SK-N-SH treated with all-trans-retinoic acid at 6 μM for 48 hours (cell line): Measurements from ENCODE around the gene RAB3A.
"Not testable (repeated sequence)": the region's sequence is repeated elsewhere in the genome, so short reads cannot be mapped to it uniquely, and the experiment has no call there.

Source experiments
- ATAC-seq: fragments of 200-7000 bp; cut with Tn5 transposase; 3 replicates; pipeline ENCODE4 v1.9.1; 2020; ENCODE audit warnings: mild to moderate bottlenecking, moderate library complexity
- ARNTL ChIP-seq: fragments of 450-650 bp; formaldehyde crosslinking; IDR thresholded peaks from 2 replicates; pipeline ENCODE4 v1.5.0; 2020; ENCODE audit warnings: low read depth, mild to moderate bottlenecking, moderate library complexity, borderline replicate concordance
- BACH2 ChIP-seq: fragments of 250-450 bp; sonication (Bioruptor Pico); IDR thresholded peaks from 2 replicates; pipeline ENCODE4 v1.9.0; 2021; ENCODE audit warnings: mild to moderate bottlenecking, borderline replicate concordance
- CSDC2 ChIP-seq: fragments of 250-450 bp; sonication (Bioruptor Pico); IDR thresholded peaks from 2 replicates; pipeline ENCODE4 v1.5.0; 2020; ENCODE audit warnings: mild to moderate bottlenecking, moderate library complexity
- GLIS3 ChIP-seq: fragments of 250-450 bp; sonication (Bioruptor Pico); IDR thresholded peaks from 2 replicates; pipeline ENCODE4 v1.5.0; 2020; ENCODE audit warnings: mild to moderate bottlenecking, moderate library complexity
- ISL1 ChIP-seq: fragments of 250-450 bp; sonication (Bioruptor Pico); IDR thresholded peaks from 2 replicates; pipeline ENCODE4 v2.1.2; 2022; ENCODE audit warnings: mild to moderate bottlenecking, moderate library complexity
- RARB ChIP-seq: fragments of 250-450 bp; sonication (Bioruptor Pico); IDR thresholded peaks from 2 replicates; pipeline ENCODE4 v1.8.0; 2021; ENCODE audit warnings: mild to moderate bottlenecking, moderate library complexity
- SNAI2 ChIP-seq: fragments of 250-450 bp; sonication (Bioruptor Pico); IDR thresholded peaks from 2 replicates; pipeline ENCODE4 v1.5.0; 2020; ENCODE audit warnings: mild to moderate bottlenecking, moderate library complexity
- TOX ChIP-seq: fragments of 250-450 bp; sonication (Bioruptor Pico); IDR thresholded peaks from 2 replicates; pipeline ENCODE4 v1.8.0; 2021; ENCODE audit warnings: mild to moderate bottlenecking, moderate library complexity, borderline replicate concordance
- TSHZ2 ChIP-seq: fragments of 250-450 bp; sonication (Bioruptor Pico); IDR thresholded peaks from 2 replicates; pipeline ENCODE4 v1.5.0; 2020; ENCODE audit warnings: mild to moderate bottlenecking, moderate library complexity
- ZC3H10 ChIP-seq: fragments of 250-450 bp; sonication (Bioruptor Pico); IDR thresholded peaks from 2 replicates; pipeline ENCODE4 v1.5.1; 2021; ENCODE audit warnings: mild to moderate bottlenecking, moderate library complexity
- ZFP3 ChIP-seq: fragments of 250-450 bp; sonication (Bioruptor Pico); IDR thresholded peaks from 2 replicates; pipeline ENCODE4 v1.5.0; 2020; ENCODE audit warnings: mild to moderate bottlenecking, moderate library complexity
- ZFP30 ChIP-seq: fragments of 450-650 bp; formaldehyde crosslinking; IDR thresholded peaks from 2 replicates; pipeline ENCODE4 v1.5.0; 2022; ENCODE audit warnings: mild to moderate bottlenecking, moderate library complexity
- ZNF565 ChIP-seq: fragments of 450-650 bp; formaldehyde crosslinking; conservative IDR thresholded peaks from 2 replicates; pipeline ENCODE4 v1.5.0; 2020; ENCODE audit warnings: low read depth, mild to moderate bottlenecking, moderate library complexity
- ZNF70 ChIP-seq: fragments of 450-650 bp; formaldehyde crosslinking; IDR thresholded peaks from 2 replicates; pipeline ENCODE4 v1.5.0; 2020; ENCODE audit warnings: mild to moderate bottlenecking, moderate library complexity
- ZNF8 ChIP-seq: fragments of 450-650 bp; formaldehyde crosslinking; IDR thresholded peaks from 2 replicates; pipeline ENCODE4 v1.5.0; 2020; ENCODE audit warnings: mild to moderate bottlenecking, moderate library complexity
- TF ChIP-seq, protein P1 (sequence below): fragments of 250-450 bp; sonication (Bioruptor Pico); IDR thresholded peaks from 2 replicates; pipeline ENCODE4 v1.5.1; 2021; ENCODE audit warnings: mild to moderate bottlenecking, moderate library complexity
- TF ChIP-seq, protein P2 (sequence below): fragments of 250-450 bp; sonication (Bioruptor Pico); IDR thresholded peaks from 2 replicates; pipeline ENCODE4 v1.8.0; 2021; ENCODE audit warnings: low read depth, mild to moderate bottlenecking, moderate library complexity, borderline replicate concordance

RAB3A gene

DNA sequence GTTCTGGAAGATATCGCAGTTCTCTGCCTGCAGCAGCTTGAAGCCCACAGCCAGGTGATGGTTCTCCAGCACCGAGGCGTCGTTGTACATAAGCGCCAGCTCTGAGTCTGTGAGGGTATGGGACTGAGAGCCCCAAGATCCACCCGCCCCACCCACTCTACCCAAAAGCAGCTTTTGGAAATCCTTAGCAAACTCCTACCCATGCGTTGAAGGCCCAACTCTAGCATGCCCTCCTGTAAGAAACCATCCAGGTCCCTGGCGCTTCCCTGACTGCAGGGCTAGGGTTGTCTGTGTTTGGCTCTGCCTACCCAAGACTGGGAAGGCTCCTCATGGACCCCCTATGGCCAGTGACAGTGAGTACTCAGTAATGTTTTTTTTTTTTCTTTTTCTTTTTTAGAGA is 12.9 kb upstream of the RAB3A start:
- no peak for ATAC-seq
- TF ChIP-seq ZFP3 (CRISPR knock-in tag) (peak; percentile 97), ZC3H10 (CRISPR knock-in tag) (no peak)
- TF ChIP-seq, all 23 proteins: peak for 1

DNA sequence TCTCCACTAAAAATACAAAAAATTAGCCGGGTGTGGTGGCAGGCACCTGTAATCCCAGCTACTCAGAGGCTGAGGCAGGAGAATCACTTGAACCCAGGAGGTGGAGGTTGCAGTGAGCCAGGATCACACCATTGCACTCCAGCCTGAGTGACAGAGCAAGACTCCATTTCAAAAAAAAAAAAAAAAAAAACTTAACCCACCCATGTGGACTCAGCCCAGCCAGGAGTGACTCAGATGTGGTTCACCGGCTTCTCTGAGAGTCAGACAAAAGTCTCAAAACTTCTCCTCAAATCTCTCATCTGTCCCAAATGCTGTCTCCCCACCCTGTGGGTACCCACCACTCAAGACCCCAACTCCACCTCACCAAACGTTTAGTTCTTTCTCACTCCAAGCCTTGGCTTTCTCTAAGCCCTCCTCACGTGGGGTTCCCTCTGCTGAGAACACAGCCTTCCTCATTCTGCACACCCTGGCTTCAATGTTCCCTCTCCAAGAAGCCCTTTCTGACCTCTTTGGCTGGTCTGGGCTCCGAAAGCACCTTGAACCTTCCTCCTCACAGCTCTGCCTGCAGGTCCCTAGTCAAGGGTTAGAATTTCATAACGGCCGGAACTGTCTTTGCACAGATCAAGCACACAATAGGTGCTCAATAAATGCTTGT is 11.1 kb upstream of the RAB3A start:
- ATAC-seq = peak; percentile 56
- TF ChIP-seq ISL1 (no peak), BACH2 (CRISPR knock-in tag) (no peak), GLIS3 (CRISPR knock-in tag) (no peak), ZNF8 (CRISPR knock-in tag) (no peak), TSHZ2 (no peak), ZNF70 (no peak)

- TF ChIP-seq ZFP3 (CRISPR knock-in tag) (no peak), ZNF8 (CRISPR knock-in tag) (no peak), ZNF565 (no peak), TOX (CRISPR knock-in tag) (no peak), ZFP30 (no peak), CSDC2 (CRISPR knock-in tag) (no peak), ISL1 (no peak), ZNF70 (no peak), ZC3H10 (CRISPR knock-in tag) (no peak)
- TF ChIP-seq, protein P1, sequence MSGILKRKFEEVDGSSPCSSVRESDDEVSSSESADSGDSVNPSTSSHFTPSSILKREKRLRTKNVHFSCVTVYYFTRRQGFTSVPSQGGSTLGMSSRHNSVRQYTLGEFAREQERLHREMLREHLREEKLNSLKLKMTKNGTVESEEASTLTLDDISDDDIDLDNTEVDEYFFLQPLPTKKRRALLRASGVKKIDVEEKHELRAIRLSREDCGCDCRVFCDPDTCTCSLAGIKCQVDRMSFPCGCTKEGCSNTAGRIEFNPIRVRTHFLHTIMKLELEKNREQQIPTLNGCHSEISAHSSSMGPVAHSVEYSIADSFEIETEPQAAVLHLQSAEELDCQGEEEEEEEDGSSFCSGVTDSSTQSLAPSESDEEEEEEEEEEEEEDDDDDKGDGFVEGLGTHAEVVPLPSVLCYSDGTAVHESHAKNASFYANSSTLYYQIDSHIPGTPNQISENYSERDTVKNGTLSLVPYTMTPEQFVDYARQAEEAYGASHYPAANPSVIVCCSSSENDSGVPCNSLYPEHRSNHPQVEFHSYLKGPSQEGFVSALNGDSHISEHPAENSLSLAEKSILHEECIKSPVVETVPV (CRISPR knock-in tag) = no peak
- TF ChIP-seq, protein P2, sequence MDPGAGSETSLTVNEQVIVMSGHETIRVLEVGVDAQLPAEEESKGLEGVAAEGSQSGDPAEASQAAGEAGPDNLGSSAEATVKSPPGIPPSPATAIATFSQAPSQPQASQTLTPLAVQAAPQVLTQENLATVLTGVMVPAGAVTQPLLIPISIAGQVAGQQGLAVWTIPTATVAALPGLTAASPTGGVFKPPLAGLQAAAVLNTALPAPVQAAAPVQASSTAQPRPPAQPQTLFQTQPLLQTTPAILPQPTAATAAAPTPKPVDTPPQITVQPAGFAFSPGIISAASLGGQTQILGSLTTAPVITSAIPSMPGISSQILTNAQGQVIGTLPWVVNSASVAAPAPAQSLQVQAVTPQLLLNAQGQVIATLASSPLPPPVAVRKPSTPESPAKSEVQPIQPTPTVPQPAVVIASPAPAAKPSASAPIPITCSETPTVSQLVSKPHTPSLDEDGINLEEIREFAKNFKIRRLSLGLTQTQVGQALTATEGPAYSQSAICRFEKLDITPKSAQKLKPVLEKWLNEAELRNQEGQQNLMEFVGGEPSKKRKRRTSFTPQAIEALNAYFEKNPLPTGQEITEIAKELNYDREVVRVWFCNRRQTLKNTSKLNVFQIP (CRISPR knock-in tag) = no peak
- no peak for ATAC-seq
Measured at GRCh38 chr19:18211683-18212082, 7.8 kb upstream of the RAB3A start.

DNA sequence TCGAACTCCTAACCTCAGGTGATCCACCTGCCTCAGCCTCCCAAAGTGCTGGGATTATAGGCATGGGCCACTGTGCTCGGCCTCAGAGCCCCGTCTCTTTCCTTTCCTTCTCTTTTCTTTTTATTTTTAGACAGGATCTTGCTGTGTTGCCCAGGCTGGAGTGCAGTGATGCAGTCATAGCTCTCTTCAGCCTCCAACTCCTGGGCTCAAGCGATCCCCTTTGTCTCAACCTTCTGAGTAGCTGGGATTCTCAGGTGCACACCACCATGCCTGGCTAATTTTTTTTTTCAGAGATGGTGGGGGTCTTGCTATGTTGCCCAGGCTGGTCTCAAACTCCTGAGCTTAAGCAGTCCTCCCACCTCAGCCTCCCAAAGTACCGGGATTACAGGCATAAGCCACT is 6.1 kb upstream of the RAB3A start:
- ATAC-seq = not testable (repeated sequence)

DNA sequence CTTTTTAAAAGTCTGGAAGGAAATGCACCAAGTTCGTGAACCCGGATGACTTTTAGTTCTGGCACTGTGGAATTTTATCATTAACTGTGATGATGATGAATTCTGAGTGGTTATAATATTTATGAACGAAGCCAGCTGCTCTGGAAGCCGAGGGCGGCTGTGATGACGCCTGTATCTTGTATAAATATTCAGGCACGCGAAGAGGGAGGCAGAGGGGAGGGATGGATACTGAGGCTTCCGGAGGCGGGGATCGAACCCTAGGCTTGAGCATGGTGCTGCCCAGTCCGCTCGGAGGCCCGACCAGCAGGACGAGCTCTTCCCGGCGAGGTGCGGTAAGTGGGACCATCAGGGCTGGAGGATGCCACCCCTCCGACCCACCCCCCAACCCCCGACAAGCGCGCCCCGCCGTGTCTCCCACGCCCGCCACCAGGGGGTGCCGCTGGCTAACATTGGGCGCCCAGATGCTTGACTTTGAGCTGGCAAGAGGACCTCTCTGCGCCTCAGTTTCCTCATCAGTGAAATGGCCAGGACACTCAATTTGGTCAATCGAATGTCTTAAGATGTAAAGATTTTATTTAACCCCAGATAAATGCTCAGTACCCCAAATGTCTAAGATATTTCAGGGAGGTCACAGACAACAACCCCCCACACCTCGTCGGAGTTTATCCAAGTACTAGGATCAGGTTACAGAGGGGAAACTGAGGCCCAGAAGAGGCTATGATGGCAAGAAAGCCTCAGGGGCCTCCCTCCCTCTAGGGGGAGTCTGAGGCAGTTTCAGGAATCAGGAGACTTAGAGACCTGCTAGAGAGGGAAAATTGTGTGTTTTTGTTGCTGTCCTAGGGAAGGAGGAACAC is 4.5 kb upstream of the RAB3A start:
- TF ChIP-seq ARNTL (CRISPR knock-in tag) (no peak), TSHZ2 (no peak), ZFP3 (CRISPR knock-in tag) (no peak), TOX (CRISPR knock-in tag) (no peak), SNAI2 (CRISPR knock-in tag) (no peak), GLIS3 (CRISPR knock-in tag) (no peak), ZNF70 (no peak), ZNF8 (CRISPR knock-in tag) (no peak), CSDC2 (CRISPR knock-in tag) (no peak), RARB (CRISPR knock-in tag) (no peak), ISL1 (no peak)

More for the DNA sequence above, 4.5 kb upstream of the RAB3A start:
- ATAC-seq = no peak
